Right cardiac atrium (tissue), 5 donors: Measurements from ENCODE around the gene CSPG4. TPM values are rescaled to one million over a fixed set of nuclear protein-coding genes. Genes with fewer than 3 reads are reported as not detected.

Experiments
- ATAC-seq, 2 donors: fragments of 200-7000 bp; cut with Tn5 transposase; one replicate each; pipeline versions ENCODE4 v1.8.0 to v1.9.1; 2020; ENCODE audit warnings: moderate library complexity in 2 of 2, mild to moderate bottlenecking in 1 of 2
- DNase-seq, 3 donors: peaks; one replicate each; pipeline ENCODE4 v3.0.0-alpha.2; 2020
- H3K27ac ChIP-seq: one replicate; pipeline ENCODE4 v1.5.1; 2013; ENCODE audit warnings: mild to moderate bottlenecking, low read length, control low read depth, moderate library complexity
- H3K27me3 ChIP-seq: one replicate; pipeline ENCODE4 v1.6.1; 2013; ENCODE audit not compliant: control insufficient read depth, insufficient read depth
- H3K4me1 ChIP-seq: one replicate; pipeline ENCODE4 v1.6.1; 2013; ENCODE audit warnings: low read length; ENCODE audit not compliant: control insufficient read depth, insufficient read depth
- H3K4me3 ChIP-seq: one replicate; pipeline ENCODE4 v1.5.1; 2013; ENCODE audit warnings: low read length, control low read depth
- H3K9me3 ChIP-seq: one replicate; pipeline ENCODE4 v1.6.1; 2013; ENCODE audit warnings: low read length; ENCODE audit not compliant: control insufficient read depth
- WGBS: extraction: QIAGEN DNeasy Blood & Tissue Kit; methylation state at CpG from one replicate; pipeline ENCODE4 v1.1.7; 2013; 5-methylcytosine and 5-hydroxymethylcytosine counted together
- intact Hi-C, 4 donors: fragments of 100-400 bp; cut with DNase I; formaldehyde crosslinking; loops; one replicate each; pipeline versions ENCODE4 v1.11.0 to v1.14.0; 2022 to 2023
- polyA plus RNA-seq: library from polyadenylated mRNA; stranded (reverse); fragments of 200-250 nt; gene quantifications from one replicate; pipeline ENCODE4 v1.2.3, GENCODE V29; 2013
- total RNA-seq, 4 donors: library from RNA; stranded (reverse); fragmentation: NEBNext Ultra II Directional; extraction: Animal tissue kit (Norgen Biotek cat#: 25700); gene quantifications; one replicate each; pipeline ENCODE4 v1.2.1, GENCODE V29; 2021
- donor health status: healthy with polysubstance abuse.
- donor health status: DM: no; HTN: yes; CAD: no.
- donor health status: DM: no; HTN: no; CAD: no.
- donor health status: DM: no; HTN: yes; CAD: no; lungs with severe emphysema.
- donor health status: DM: yes; HTN: yes; CAD: no.

CSPG4 gene
- total and polyA plus RNA-seq, 5 donors: 10.1 to 48.9 (median 14.7) TPM

DNA sequence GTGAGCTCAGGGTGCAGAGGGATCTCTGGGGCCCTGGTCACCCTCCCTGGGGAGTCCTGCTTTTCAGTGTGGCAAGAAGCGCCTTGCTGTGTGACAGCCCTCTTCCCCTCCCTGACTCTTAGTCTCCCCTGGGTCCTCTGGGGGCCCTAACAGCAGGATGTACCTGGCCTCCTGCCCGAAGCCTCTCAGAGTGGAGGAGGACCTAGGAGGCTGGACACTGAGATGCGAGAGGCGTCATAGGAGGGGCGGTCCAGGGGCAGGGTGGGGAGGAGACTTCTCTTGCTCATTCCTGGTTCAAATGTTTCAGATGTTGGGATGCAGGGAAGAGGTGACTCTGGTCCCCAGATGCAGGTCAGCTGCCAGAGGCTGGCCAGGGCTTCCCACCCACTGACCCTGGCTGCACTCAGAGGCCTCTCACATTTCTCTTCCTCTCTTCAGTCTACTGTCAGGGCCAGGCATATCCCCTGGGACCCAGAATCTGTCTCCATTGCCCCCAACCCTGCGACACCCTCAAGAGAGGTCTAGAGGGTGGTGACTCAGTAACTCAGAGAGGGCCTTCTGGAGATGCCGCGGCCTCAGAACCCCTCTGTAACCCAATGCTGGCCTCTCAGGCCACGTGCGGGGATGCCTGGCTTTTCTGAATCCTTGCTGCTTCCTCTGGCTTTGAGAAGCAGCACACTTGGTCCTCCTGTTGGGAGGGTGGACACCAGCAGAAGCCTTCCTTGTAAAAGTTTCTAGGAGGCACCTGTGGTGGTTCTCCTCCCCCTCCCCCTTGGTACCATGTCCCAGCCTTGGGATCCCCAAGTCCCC, 39.0 kb downstream of the CSPG4 start:
- ATAC-seq (peak; percentile 79 to 85), DNase-seq (peak; percentile 93 to 95 (median 94))
- Histone ChIP-seq H3K27ac (peak overlapping the region; percentile 54), H3K4me3 (no peak overlapping the region), H3K9me3 (no peaks in the 10 kb centered on the region), H3K27me3 (no peaks in the 10 kb centered on the region), H3K4me1 (peaks cover 26% of the 10 kb centered on the region)
- 44% methylated on average over 10 of the region's 10 CpGs for WGBS
- intact Hi-C loops: no loop called here

DNA sequence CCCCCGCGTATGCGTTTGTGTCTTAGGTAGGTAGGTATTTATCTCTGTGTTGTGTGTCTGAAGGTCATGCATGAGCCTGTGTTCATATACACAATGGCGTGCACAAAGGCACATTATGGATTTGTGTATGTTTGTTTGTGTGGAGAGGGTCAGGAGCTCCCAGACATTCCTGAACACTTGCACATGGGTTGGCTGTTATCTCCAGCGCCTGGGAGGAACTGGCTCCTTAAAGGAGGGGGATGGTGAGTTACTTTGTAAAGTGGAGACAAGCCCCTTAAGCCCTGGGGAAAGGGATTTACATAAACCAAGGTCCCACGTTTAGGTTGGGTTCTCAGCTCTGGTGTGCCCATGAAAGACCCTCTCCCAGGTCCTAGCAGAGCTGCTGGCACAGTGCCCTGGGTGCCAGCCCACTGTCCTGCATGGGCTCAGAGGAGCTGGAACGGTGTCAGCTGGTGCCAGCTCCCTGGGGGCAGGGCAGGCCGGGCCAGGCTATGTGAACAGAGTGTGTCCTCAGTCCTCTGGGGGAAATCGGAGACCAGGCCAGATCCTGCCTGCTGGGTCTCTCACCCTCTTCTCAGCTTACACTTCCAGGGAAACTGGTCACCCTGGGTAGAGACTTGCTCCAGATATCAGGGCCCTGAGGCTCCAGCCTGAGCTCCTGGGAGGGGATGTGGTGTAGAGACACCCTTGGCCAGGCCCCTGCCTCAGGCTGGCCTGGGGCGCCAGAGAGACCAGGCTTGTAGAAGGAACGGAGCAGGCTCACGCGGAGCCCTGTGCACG, 39.8 kb downstream of the CSPG4 start:
- ATAC-seq (peak; percentile 15 to 44), DNase-seq (peak; percentile 58 to 86 (median 82))
- H3K27me3 ChIP-seq: no peaks in the 10 kb centered on the region
- H3K4me3 ChIP-seq: no peak overlapping the region
- intact Hi-C loops: no loop called here
- WGBS: 33% methylated on average over 14 of the region's 14 CpGs
- H3K4me1 ChIP-seq: peaks cover 26% of the 10 kb centered on the region
- H3K27ac ChIP-seq: peak overlapping the region; percentile 54
- no peaks in the 10 kb centered on the region for H3K9me3 ChIP-seq

DNA sequence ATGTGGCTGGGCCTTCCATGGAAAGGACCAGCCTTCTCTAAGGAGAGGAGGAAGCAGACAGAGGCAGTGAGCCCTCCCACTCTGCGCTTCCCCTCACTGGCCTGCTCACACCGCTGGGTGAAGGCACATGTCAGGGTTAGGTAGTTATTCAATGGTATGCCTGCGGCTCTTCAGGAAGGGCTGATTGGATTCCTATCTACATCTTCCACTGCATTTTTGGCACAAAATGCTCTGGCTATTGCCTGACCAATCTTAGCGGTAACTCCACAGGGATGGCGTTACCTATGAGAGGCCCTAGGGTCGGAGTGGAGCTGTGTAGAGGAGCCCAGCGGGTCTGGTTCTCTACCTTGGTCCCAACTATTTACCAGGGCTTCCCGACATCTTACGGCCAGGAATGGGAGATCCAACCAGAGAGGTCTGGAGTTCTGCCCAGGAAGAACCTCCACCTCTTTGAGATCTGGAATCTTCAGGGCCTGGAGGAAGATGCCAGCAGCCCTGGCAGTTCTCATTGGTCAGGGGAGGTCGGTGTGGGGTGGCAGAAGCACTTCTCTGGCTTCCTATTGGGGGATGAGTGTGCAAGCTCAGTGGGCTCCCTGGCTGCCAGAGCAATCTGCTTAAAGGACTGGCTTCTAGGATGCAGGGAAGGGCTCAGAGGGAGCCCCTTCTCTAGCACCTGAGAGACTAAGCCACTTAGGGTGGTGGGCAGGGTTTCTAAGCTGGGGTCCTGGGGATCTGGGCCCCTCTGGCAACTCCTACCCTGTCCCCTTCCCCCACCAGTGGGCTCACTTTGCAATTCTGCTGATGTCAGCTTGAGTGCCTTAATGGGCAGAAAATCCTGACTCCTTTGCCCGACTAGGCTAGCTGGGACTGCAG, 40.7 kb downstream of the CSPG4 start:
- no peak for DNase-seq
- H3K9me3 ChIP-seq: no peaks in the 10 kb centered on the region
- WGBS: 64% methylated on average over 11 of the region's 11 CpGs
- no peak for ATAC-seq
- intact Hi-C loops: no loop called here
- no peaks in the 10 kb centered on the region for H3K27me3 ChIP-seq
- peaks cover 34% of the 10 kb centered on the region for H3K4me1 ChIP-seq
- peak overlapping the region; percentile 49 for H3K27ac ChIP-seq
- no peak overlapping the region for H3K4me3 ChIP-seq

DNA sequence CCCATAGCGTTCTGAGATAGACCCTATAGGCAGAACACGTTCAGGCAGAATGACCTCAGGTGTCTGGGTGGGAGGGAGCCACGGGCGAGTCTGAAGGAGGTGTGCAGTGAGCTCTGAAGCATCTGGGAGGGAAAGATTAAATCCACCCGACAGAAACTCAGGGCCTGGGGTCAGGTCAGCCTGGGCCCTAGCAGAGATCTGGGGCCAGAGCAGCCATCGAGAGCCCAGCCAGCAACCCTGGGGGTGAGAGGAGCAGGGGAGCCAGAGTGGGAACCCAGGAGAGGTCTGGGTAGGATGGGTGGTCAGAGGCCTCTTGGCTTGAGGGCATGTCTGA, 42.8 kb downstream of the CSPG4 start:
- intact Hi-C loops: no loop called here

DNA sequence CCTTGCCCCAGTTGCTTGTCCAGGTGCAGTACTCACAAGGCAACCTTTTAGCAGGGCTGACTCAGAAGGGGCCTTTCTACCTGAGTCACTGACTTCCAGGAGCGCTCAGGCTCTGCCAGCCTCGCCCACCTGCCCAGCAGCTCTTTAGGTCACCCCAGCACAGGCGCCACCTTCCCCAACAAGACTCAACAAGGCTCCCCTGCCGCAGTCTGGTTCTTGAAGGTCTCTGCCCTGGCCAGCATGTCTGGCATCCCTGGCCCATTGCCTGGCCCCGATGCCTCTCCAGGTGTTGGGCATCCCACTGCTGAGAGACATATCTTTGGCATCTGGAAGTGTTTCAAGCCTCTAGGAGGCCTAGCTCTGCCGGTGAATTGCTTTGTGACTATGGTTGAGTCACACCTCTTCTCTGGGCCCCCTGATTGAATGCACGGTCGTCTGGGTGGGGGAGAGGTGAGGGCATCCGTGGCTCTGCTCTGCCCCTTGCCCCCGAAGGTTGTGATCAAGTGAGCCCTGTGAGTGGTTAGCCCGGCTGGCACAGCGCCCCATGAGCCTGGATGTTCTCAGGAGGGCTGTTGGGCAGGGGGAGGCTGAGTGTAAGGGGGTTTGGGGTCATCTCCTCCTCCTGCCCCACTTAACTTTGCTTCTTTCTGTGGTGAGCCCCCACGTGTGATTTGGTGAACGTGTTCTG, 43.3 kb downstream of the CSPG4 start:
- no peak overlapping the region for H3K27ac ChIP-seq
- H3K4me3 ChIP-seq: no peak overlapping the region
- no peaks in the 10 kb centered on the region for H3K27me3 ChIP-seq
- peaks cover 33% of the 10 kb centered on the region for H3K4me1 ChIP-seq
- intact Hi-C loops: no loop called here
- WGBS: 79% methylated on average over 14 of the region's 14 CpGs
- DNase-seq: no peak
- ATAC-seq: no peak
- H3K9me3 ChIP-seq: no peaks in the 10 kb centered on the region

More for the DNA sequence above, 42.8 kb downstream of the CSPG4 start:
- H3K27ac ChIP-seq: no peak overlapping the region
- H3K27me3 ChIP-seq: no peaks in the 10 kb centered on the region
- H3K4me3 ChIP-seq: no peak overlapping the region
- H3K9me3 ChIP-seq: no peaks in the 10 kb centered on the region
- no peak for DNase-seq
- no peak for ATAC-seq
- 82% methylated on average over 6 of the region's 6 CpGs for WGBS
- peaks cover 35% of the 10 kb centered on the region for H3K4me1 ChIP-seq

DNA sequence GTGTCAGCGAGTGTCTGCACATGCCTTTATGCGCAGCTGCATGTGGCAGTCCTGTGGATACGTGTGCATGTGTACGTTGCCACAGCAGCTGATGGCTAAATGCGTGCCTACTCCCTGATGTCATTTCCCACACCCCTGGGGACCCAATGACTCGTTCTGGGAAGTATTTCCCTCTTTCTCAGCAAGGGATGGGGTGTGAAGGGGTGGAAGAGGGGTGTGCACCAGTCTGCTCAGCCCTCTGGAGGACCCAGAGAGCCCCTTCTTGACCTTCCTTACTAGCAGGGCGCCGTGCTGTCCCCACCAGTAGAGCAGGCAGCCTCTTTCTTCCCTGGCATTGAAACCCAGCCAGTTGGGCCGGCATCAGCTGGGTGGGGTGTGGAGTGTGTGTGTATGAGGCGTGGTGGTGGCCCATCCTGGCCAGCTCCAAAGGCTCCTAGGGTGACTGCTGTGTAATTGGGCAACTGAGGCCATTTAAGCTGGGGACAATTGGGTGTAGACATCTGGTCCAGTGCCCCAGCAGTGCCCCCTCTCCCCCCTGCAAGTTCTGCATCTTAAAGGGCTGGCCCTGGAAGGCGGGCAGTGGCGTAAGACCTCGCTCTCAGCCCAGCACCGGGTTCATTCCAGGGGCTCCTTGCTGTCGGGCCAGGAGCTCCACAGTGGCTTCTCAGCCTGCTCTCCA, 45.7 kb downstream of the CSPG4 start:
- peaks cover 13% of the 10 kb centered on the region for H3K4me1 ChIP-seq
- H3K4me3 ChIP-seq: no peak overlapping the region
- ATAC-seq (peak; percentile 71 to 86), DNase-seq (peak; percentile 81 to 85 (median 83))
- intact Hi-C loops: no loop called here
- peak overlapping the region; percentile 92 for H3K27ac ChIP-seq
- no peaks in the 10 kb centered on the region for H3K9me3 ChIP-seq
- 44% methylated on average over 15 of the region's 15 CpGs for WGBS
- no peaks in the 10 kb centered on the region for H3K27me3 ChIP-seq

DNA sequence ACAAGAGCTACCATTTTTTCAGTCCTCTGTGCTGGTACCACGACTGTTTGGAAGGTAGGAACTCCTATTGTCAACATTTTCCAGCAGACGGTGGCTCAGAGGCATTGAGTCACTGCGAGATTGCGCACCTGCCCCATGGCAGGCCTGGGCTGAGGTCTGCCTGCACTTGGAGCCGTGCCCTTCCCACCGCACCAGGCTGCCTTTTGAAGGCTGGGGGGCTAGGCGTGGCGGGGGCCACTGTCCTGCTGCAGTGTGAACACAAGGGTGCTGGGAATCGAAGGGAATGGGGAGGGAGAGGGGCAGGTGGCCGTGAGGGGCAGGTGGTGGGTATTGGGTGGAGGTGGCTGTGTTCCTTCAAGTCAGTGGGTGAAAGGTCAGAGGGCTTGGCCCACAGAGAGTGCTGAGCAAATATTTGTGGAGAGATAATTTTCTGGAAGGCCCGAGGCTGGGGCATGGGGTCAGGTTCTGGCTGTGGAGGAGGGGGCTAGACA, 48.7 kb downstream of the CSPG4 start:
- ATAC-seq (no peak), DNase-seq (peak in 1 of 3 donors; percentile 51)
- Histone ChIP-seq H3K4me1 (peaks cover 15% of the 10 kb centered on the region), H3K9me3 (no peaks in the 10 kb centered on the region), H3K4me3 (no peak overlapping the region), H3K27me3 (no peaks in the 10 kb centered on the region), H3K27ac (no peak overlapping the region)
- intact Hi-C loops: no loop called here
- 75% methylated on average over 11 of the region's 11 CpGs for WGBS

DNA sequence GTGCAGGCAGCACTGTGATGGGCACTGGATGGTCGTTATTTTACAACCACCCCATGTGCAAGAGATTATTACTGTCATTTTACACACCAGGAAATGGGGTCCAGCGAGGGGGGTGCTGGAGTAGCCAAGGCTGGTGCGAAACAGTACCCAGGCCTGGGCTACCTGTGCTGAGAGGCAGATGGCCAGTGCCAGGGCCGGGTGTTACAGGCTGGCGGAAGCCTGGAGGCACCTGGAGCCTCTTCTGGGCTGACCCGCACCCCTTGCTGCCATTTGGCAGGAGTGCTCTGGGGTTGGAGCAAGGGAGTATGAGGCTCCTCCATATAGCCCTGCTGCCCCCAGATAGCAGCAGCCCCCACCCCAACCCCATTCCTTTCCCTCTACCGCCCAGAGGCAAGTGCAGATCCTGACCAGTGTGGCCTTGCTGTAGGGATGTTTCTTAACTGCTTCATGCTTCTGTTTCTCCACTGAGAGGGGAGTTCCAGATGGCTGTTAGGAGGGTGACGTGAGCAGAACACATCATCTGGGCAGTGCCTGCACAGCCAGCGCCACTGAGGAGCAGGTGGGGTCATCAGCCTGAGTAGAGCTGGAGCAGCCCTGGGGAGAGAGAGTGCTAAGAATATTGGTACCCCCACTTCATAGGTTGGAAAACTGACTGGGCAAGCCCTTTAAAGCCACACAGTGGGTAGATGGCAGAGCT, 49.7 kb downstream of the CSPG4 start:
- ATAC-seq (no peak), DNase-seq (peak in 1 of 3 donors; percentile 41)
- Histone ChIP-seq H3K4me1 (peaks cover 15% of the 10 kb centered on the region), H3K9me3 (no peaks in the 10 kb centered on the region), H3K27me3 (no peaks in the 10 kb centered on the region), H3K27ac (no peak overlapping the region), H3K4me3 (no peak overlapping the region)
- intact Hi-C loops: no loop called here
- WGBS: 90% methylated on average over 9 of the region's 9 CpGs

DNA sequence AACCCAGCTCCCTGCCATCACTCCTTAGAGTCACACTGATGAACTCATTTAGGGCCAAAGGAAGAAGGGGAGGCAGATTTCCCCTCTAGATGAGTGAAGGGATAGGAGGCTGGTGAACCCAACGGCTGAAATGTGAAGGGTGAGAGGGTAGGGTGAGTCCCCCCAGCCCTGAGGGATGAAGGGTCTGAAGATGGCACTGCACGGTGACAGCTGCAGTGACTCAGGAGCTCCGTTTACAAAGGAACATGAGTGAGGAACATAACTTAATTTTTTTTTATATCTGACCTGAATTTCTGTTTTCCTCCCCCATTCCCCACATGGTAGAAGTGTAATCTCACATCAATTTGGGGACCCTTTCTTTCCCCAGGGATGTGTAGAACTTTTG, 50.9 kb downstream of the CSPG4 start:
- Histone ChIP-seq H3K27ac (peak overlapping the region; percentile 71), H3K4me3 (no peak overlapping the region), H3K9me3 (no peaks in the 10 kb centered on the region), H3K27me3 (no peaks in the 10 kb centered on the region), H3K4me1 (peaks cover 7% of the 10 kb centered on the region)
- intact Hi-C loops: no loop called here
- ATAC-seq (no peak), DNase-seq (no peak)
- 73% methylated on average over 3 of the region's 3 CpGs for WGBS
